GM12891 (cell line): ENCODE results near the gene ZNF195.

Experiments
- DNase-seq: peaks from one replicate; pipeline ENCODE4 v3.0.0; 2011; ENCODE audit warnings: low spot score; ENCODE audit not compliant: insufficient read length
- FAIRE-seq: peaks from 2 replicates; lab custom pipeline; 2011; peaks lifted over from hg19 to GRCh38; lab: Jason Lieb, UNC
- PAX5 ChIP-seq: IDR thresholded peaks from 2 replicates; pipeline ENCODE4 v1.6.1; 2011; ENCODE audit warnings: low read length, moderate library complexity, mild to moderate bottlenecking; ENCODE audit not compliant: insufficient read depth, severe bottlenecking
- POLR2A ChIP-seq: IDR thresholded peaks from 2 replicates; pipeline ENCODE4 v1.6.1; 2011; ENCODE audit warnings: low read depth, low read length, control low read depth
- POLR2AphosphoS5 ChIP-seq: IDR thresholded peaks from 2 replicates; pipeline ENCODE4 v1.6.1; 2011; ENCODE audit warnings: low read depth, low read length, control low read depth
- POU2F2 ChIP-seq: IDR thresholded peaks from 2 replicates; pipeline ENCODE4 v1.6.1; 2011; ENCODE audit warnings: low read depth, mild to moderate bottlenecking, control low read depth, low read length, moderate library complexity
- SPI1 ChIP-seq: IDR thresholded peaks from 2 replicates; pipeline ENCODE4 v1.6.1; 2011; ENCODE audit warnings: low read depth, low read length, control low read depth
- TAF1 ChIP-seq: IDR thresholded peaks from 2 replicates; pipeline ENCODE4 v1.6.1; 2011; ENCODE audit warnings: low read depth, low read length, control low read depth

ZNF195 gene

GRCh38 chr11:3357302-3357701, 21.6 kb downstream of the ZNF195 start:
- FAIRE-seq: no peak
- no peak for TF ChIP-seq TAF1
- TF ChIP-seq POLR2A: no peak
- DNase-seq: no peak

GRCh38 chr11:3356858-3357257, 22.1 kb downstream of the ZNF195 start:
- FAIRE-seq: no peak
- no peak for DNase-seq
- TF ChIP-seq POU2F2 (no peak), TAF1 (no peak), SPI1 (no peak)

- FAIRE-seq (no peak), DNase-seq (no peak)
- TF ChIP-seq POLR2A (no peak), SPI1 (no peak), POLR2AphosphoS5 (no peak), TAF1 (no peak), POU2F2 (no peak), PAX5 (no peak)
Measured at GRCh38 chr11:3353066-3353465, 25.9 kb downstream of the ZNF195 start.

- FAIRE-seq (no peak), DNase-seq (no peak)
- TF ChIP-seq TAF1 (no peak), POLR2A (no peak), POU2F2 (no peak), POLR2AphosphoS5 (no peak), SPI1 (no peak), PAX5 (no peak)
Measured at GRCh38 chr11:3347127-3347526, 31.8 kb downstream of the ZNF195 start.

- no peak for TF ChIP-seq POLR2A
- TF ChIP-seq SPI1: no peak
- TF ChIP-seq POLR2AphosphoS5: no peak
- no peak for TF ChIP-seq PAX5
- TF ChIP-seq POU2F2: no peak
- no peak for TF ChIP-seq TAF1
- FAIRE-seq: no peak
- DNase-seq: no peak
Measured at GRCh38 chr11:3346587-3346986, 32.4 kb downstream of the ZNF195 start.

- FAIRE-seq (no peak), DNase-seq (no peak)
- no peak for TF ChIP-seq POU2F2
- no peak for TF ChIP-seq POLR2A
- no peak for TF ChIP-seq SPI1
- TF ChIP-seq POLR2AphosphoS5: no peak
- no peak for TF ChIP-seq TAF1
- no peak for TF ChIP-seq PAX5
Measured at GRCh38 chr11:3345736-3346135, 33.2 kb downstream of the ZNF195 start.

GRCh38 chr11:3344327-3345174, 34.4 kb downstream of the ZNF195 start:
- TF ChIP-seq POU2F2 (no peak), POLR2A (no peak), TAF1 (no peak)

GRCh38 chr11:3342709-3343108, 36.2 kb downstream of the ZNF195 start:
- TF ChIP-seq TAF1 (no peak), PAX5 (no peak), SPI1 (no peak), POLR2AphosphoS5 (no peak), POLR2A (no peak), POU2F2 (no peak)
- FAIRE-seq: no peak
- no peak for DNase-seq

More at GRCh38 chr11:3344327-3345174, 34.4 kb downstream of the ZNF195 start:
- DNase-seq (no peak), FAIRE-seq (no peak)

- DNase-seq (peak; percentile 25), FAIRE-seq (no peak)
- no peak for TF ChIP-seq POU2F2
- no peak for TF ChIP-seq TAF1
- TF ChIP-seq PAX5: no peak
- TF ChIP-seq POLR2AphosphoS5: no peak
- no peak for TF ChIP-seq POLR2A
- TF ChIP-seq SPI1: no peak
Measured at GRCh38 chr11:3341298-3341697, 37.6 kb downstream of the ZNF195 start.

GRCh38 chr11:3340025-3340424, 38.9 kb downstream of the ZNF195 start:
- FAIRE-seq: no peak

More at GRCh38 chr11:3340025-3340424, 38.9 kb downstream of the ZNF195 start:
- DNase-seq: no peak
- TF ChIP-seq POLR2AphosphoS5: no peak
- no peak for TF ChIP-seq POLR2A
- no peak for TF ChIP-seq SPI1
- no peak for TF ChIP-seq PAX5
- TF ChIP-seq POU2F2: no peak
- no peak for TF ChIP-seq TAF1
